Germinal center (tissue), 1 donor: ENCODE measurements around the gene SFN.
"Not testable (repeated sequence)": the region's sequence is repeated elsewhere in the genome, so short reads cannot be mapped to it uniquely, and the experiment has no call there.

Experiments used
- DNase-seq: peaks from one replicate; pipeline ENCODE4 v3.0.0; 2012; ENCODE audit warnings: mixed read lengths, low spot score

The SFN gene

DNA sequence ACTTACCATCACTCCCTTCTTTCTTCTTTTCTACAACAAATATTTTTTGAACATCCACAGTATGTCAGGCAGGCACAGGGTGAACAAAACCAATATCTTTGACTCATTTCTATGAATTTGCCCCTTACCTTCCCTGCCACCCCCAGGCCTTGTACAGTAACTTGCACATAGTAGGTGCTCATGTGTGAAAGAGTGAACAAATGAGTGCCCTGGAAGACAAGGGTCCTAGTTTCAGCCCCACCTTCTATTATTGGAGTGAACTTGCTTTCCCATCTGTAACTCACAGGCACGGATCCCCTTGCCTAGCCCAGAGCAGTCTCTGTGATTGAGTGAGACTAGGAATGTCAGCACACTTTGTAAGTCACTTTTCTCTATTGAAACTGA, 23.6 kb upstream of the SFN start:
- no peak for DNase-seq

DNA sequence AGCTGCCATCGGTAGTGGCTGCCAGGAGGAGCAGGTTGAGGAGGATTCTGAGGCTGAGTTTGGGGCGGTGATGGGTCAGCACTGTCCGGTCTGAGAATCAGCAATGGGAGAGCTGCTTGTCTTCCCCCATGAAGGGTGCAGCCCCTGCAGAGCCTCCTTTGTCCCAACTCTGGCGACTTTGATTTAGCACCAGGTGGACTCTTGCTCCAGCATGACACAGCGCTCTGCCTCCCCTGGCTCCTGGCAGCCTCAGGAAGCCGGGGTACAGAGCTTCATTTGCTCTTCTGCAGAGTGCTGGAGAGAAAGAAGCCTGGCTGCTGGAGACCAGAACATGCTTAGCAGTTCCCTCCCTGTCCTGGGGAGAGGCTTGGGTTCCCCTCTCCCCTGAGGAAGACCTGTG, 23.2 kb upstream of the SFN start:
- DNase-seq, result no peak

DNA sequence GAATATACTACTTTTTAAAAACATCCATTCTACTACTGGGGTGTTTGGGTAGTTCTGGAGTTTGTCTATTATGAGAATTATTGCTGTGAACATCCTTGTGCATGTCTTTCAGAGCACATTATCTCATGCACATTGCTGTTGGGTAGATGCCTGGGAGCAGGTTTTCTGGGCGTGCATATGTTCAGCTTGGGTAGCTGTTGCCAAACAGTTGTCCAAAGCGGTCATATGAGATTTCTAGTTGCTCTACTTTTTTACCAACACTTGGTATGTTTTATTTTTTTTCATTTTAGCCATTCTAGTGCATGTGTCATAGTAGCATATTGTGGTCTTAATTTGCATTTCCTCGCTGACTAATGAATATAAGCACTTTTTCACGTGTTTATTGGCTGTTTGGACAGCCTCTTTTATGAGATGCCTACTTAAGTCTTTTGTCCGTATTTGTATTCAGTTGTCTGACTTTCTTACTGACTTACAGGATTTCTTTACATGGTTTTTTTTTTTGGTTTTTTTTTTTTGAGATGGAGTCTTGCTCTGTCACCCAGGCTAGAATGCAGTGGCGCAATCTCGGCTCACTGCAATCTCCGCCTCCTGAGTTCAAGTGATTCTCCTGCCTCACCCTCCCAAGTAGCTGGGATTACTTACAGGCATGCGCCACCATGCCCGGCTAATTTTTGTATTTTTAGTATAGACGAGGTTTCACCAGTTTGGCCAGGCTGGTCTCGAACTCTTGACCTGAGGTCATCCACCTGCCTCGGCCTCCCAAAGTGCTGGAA, 18.3 kb upstream of the SFN start:
- no peak for DNase-seq

DNA sequence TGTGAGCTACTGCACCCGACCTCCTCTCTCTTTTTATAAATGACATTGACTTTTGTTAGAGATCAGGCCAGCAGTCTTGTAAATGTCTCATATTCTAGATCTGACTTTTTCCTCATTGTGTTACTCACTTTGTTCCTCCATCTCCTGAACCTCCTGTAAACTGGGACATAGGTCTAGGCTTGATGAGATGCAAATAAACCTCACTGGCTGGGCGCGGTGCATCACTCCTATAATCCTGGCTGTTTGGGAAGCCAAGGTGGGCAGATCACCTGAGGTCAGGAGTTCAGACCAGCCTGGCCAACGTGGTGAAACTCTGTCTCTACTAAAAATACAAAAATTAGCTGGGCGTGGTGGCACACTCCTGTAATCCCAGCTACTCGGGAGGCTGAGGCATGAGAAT, 15.1 kb upstream of the SFN start:
- not testable (repeated sequence) for DNase-seq

DNA sequence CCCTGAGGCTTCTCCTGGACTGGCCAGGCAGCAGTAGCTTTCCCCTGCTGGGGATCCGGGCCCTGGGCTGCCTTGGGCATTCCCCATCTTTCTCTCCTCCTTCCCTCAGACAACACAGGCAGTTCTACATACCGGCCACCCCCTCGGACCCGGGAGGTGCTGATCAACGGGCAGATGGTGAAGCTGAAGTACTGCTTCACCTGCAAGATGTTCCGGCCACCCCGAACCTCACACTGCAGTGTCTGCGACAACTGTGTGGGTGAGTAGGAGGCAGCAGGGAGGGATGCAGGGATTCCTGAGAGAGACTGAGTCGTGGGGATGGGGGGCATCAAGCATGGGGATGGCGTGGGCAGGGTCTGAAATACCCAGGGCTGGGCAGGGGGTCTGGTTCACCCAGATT, 14.4 kb upstream of the SFN start:
- no peak for DNase-seq

DNA sequence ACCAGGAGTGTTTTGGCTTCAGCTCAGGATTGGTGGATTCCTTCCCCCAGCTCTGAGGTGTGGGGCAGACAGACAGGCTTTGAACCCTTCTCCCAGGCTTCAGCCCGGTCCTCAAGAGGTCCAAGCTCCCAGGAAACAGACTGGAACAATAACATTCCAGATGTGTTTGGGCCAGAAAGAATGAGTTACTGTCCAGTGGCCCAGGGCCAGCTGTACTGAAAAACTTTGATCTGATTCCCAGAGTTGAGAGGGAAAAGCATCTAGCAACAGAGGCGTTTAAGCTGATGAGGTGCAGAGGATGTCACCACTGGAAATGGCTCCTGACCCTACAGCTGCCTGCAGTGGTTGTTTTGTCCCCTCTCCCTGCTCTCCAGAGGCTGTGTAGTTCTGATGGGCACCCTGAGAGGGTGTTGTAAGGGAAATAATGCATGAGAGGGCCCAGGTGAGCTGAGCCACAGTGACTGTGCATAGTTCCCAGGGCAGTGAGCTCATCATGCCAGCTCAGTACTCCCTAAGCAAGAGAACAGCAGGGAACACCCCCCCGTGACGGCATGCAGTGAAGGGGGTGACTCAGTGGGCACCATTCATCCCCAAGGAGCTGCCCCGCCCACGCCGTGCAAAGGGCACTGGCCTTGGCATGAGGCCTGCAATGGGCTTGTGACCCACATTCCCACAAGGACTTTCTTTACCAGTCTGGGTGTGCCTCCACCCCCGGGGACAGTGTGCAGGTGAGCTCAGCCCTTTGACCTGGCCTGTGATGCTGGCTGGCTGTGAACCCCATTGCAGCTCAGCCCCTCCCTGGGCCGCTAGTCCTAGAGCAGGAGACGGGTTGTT, 13.8 kb upstream of the SFN start:
- no peak for DNase-seq

DNA sequence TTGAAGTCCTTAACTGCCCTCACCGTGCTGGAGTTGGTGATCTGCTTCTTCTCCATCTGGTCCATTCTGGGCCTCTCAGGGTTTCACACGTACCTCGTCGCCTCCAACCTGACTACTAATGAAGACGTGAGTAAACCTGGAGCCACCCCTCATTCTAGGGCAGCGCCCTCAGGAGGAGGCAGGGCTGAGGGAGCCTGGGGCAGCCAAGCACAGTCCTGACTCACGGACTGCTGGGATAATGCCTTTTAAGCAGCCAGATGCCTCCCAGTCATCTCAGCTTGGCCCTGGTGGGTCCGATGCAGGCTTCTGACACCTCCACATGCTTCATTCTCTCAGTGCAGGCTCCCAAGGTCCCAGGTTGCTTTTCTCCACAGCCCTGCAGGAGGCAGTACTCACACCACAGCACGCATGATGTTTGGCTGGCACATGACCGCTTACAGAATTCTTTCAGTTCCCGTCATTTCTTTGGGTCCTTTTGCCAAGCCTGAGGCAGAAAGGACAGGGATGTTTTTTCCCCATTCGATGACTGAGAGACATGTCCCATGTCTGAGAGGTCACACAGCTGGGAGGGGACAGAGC, 11.8 kb upstream of the SFN start:
- DNase-seq, result no peak

DNA sequence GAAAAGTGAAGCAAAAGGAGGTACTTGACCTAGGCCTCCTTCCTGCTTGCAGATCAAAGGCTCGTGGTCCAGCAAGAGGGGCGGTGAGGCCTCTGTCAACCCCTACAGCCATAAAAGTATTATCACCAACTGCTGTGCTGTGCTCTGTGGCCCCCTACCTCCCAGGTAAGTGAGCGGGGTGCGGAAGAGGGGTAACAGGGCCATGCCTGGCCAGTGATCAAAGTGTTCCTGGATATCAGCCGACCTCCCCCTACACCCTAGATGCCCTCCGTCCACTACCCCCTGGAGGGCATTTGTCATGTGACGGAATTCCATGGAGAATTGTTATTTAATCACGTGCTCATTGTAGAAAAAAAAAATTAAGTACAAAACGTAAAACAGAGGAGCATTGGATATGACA, 10.2 kb upstream of the SFN start:
- no peak for DNase-seq

DNA sequence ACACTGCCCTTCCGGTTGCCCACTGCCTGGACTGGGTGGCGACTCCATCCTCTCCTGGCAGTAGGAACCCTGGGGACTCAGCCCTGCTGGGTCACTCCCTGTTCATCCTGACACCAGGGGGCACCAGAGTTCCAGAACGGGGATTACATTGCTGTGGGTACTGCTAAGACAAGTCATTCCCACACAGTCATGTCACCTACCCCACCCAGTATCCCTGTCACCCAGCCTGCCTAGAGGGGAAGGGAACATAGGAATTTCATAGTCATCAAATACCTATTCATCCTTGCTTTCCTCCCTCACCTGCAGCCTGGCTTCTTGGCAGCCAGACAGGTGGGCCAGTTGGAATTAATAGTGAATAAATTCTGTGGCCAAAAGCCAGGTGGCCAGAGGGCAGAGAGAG, 9.8 kb upstream of the SFN start:
- DNase-seq, result peak; percentile 85

DNA sequence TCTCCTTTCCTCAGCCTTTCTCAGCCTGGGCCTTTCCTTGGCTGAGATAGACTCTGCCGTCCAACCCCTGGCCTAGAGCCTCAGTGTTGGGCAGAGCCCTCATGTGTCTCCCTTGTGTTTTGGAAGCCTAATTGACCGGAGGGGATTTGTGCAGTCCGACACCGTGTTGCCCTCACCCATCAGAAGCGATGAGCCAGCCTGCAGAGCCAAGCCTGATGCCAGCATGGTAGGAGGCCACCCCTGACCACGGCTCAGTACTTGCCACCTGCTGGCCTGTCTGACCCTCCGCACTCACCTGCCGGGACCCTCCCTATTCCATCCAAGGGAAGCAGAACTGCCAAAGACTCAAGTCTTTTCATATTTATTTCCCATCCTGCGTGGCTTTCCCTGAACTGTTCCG, 9.3 kb upstream of the SFN start:
- DNase-seq, result no peak

DNA sequence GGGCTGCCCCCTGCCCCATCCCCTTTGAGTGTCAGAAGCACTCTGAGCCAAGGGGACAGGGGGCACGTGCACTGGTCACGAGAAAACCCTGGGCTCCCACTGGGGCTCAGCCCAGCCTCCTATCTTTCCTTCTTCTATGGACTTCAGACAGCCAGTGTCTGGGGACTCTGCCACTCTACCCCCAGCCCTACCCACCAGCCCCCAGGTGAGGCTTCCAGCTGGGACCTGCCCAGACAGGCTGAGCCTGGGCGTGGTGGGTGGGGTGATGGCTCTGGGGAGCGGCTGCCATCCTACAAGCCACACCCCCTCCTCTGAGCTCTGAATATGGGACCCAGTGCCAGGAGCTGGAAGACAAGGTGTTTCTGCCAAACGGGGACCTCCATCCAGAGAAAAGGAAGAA, 8.0 kb upstream of the SFN start:
- no peak for DNase-seq

DNA sequence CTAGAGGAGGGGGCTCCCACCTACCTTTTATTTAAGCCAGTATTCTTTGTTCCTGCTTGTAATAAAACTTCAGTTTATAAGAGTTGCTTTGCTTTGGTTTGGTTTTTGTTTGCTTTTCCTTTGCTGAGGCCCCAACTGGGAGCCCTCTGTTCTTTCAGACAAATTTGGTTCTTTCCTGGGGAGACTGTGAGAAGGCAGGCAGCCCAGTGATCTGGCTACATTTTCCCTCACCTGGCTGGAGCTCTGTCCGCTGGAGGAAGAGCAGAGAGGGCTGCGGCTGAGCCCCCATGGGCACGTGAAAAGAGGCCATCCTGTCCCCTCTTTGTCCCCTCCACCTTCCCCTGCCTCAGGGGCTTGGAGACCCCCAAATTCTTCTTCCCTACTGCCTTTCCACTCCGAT, 7.3 kb upstream of the SFN start:
- no peak for DNase-seq

DNA sequence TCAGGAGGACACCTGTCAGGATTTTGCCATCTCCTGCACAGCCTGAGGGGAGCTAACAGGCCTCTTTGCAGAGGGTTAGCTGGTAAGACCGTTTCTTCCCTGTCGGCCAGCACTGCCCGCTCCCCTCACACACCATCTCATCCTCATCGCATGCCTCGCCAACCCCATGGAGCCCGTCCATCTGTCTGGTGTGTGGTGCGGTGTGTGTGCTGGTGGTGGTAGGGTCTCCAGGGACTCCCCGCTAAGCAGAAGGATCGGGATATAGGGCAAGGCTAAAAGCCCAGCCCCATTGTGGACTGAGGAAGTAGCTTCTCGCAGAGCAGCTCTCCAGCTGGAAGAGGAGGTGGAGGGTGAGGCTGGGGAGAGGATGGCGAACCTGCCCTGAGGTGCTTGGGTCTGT, 6.8 kb upstream of the SFN start:
- no peak for DNase-seq

DNA sequence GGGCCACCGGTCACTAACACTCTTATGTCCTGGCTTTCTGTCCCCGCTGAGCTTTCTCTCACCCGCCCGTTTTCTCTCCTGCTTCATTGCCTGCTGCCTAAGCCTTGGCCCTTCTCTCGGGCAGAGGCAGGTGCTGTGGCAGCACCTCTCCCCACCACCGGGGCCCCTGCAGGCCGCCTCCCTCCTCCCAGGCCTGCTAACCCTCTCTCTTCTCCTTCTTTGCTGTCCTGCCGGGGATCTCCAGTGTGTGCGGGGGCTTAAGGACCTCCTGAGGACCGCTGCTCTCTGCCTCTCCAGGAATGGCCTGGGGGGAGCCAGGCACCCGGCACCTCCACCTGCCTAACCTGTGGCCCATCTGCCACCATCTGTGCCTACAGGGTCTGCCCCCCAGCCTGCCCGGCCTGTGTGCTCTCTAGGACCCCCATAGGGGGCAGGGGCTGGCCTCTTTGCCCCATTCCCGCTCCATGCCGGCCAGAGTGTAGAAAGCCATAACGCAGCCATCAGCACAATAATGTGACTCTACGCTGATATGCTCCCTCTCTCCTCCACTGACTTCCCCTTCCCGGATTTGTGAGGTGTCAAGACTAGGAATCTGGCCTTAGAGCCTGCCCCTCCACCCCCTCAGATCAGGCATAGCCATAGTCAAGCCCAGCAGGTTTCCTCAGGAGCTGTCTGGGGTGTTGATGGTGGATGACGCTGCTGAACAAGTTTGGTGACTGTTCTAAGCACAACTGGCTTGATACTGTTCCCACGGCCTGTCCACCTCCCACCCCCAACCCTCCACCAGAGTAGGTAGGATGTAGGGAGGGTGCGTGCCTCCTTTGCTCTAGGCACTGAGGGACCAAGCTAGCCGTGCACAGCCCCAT, 6.1 kb upstream of the SFN start:
- DNase-seq, result no peak

DNA sequence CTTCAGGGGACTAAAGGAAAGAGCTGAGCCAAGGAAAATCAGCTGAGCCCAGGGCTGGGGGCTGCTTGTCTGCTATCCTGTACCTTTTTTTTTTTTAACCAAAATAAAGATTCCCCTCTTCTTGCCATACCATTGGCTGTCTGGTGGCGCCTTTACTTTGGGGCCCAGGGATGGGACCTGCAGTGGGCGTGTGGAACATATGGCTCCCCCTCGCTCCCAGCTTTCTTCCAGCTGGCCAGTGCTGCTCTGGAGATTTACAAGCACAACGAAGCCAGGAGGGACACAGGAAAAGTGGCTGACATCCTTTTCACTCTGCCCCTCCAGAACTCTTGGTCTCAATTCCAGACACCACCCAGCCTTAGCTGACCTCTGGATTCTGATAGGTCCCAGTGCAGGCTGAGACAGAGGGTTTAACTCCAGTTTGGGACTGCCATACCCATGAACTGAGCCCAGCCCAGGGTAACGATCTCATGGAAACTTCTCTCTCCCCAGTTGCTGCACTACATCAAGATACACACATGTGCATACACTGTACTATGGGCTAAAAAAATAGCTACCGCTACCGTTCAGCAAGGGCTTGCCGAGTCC, 5.4 kb upstream of the SFN start:
- DNase-seq, result no peak

DNA sequence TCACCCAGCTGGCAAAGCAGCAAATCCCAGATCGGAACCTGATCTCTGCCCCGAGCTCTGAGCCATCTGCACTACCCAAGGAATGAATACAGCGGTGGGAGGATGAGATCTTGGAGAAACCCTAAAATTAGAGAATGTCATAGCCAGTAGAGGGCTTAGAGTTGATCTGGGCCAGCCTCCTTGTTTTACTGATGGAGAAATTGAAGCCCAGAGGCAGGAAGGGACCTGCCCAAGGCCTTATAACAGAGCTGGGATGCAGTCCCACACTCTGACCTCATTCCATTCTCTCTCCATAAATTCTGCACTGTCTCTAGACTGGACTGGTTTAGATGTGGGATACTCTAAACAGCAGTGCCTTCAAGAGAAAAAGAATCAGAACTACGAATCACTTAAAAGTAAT, 4.8 kb upstream of the SFN start:
- DNase-seq, result no peak

DNA sequence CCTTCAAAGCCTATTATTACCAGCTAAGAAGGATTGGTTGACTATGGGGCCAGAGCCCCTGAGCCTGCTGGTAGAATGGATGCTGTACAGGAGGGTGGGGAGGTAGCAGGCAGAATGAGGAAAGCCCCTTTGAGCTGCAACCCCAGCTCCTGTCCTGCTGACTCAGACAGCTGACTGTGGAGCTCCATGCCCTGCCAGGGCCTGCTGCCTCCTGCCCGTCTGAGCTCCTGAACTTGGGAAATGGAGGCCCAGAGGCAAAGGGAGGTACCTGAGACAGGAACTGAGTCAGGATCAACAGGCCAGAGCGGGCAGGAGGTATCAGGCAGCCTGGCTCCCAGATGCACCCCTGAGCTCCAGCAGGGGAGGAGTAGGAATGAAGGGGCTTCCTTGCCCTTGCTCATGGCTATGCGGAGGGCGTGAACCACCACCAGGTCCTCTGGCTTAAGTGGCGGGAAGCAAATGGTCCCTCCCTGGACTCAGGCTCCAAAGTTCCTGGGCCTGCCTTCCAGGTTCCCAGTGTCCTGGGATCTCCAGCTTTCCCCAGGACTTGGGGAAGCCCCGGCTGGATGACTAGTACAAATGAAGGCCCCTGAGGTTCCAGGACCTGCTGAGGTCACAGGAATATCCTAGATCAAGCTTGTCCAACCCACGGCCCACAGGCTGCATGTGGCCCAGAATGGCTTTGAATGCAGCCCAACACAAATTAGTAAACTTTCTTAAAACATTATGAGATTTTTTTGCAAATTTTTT, 3.9 kb upstream of the SFN start:
- DNase-seq, result no peak

DNA sequence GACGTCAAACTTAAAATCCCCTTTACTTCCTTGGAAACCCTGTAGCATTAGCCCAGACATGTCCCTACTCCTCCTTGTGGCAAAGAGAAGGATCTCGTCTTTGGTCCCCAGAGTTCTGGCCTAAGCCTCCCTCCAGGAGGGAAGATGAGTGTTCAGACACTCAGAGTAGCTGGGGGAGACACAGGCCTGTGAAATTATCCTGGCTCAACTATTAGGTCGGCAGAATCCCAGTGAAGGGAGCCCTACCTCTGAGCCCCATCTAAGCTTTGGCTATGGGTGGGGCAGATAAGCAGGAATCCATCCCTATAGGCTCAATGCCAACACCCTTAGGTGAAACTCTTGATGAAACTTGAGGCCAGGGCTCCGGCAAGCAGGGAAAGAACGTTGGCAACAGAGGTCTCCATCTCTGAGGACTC, 1.7 kb upstream of the SFN start:
- DNase-seq, result no peak

DNA sequence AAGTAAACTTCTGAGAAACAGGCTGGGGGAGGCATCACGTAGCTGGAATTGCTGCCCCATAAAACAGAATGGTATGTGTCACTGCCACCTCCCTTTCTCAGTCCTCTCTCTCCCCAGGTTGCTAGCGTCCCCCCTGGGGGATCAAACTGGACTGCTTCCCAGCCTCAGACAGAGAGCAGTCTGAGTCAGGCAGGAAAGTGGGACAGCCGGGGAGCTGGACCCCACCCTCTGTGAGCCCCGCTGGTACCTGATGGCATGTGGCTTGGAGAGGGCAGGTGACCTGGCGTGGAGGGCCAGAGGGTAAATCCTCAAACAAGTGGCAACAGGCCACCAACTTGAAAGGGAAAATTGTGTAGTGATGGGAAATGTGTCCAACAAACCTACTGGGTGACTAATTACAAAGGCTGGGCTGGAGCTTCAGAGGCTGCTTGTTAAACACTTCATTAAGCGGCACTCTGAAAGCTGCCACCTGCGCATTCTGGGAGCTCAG, 1.0 kb upstream of the SFN start:
- DNase-seq, result no peak

DNA sequence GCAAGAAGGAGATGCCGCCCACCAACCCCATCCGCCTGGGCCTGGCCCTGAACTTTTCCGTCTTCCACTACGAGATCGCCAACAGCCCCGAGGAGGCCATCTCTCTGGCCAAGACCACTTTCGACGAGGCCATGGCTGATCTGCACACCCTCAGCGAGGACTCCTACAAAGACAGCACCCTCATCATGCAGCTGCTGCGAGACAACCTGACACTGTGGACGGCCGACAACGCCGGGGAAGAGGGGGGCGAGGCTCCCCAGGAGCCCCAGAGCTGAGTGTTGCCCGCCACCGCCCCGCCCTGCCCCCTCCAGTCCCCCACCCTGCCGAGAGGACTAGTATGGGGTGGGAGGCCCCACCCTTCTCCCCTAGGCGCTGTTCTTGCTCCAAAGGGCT, 732 bp downstream of the SFN start:
- no peak for DNase-seq
